HL-60 (cell line): Measurements from ENCODE around the gene GAS6.

ENCODE experiments used
- CTCF ChIP-seq: IDR thresholded peaks from one replicate; pipeline ENCODE4 v1.5.1; 2011; ENCODE audit warnings: low read length, control low read depth, inconsistent platforms; ENCODE audit not compliant: insufficient read depth
- GABPA ChIP-seq: IDR thresholded peaks from 2 replicates; pipeline ENCODE4 v1.6.1; 2012; ENCODE audit warnings: low read depth
- POLR2AphosphoS5 ChIP-seq: IDR thresholded peaks from 2 replicates; pipeline ENCODE4 v1.6.1; 2012; ENCODE audit warnings: low read depth
- TF ChIP-seq, protein P1 (sequence below): IDR thresholded peaks from 2 replicates; pipeline ENCODE4 v1.6.1; 2012; ENCODE audit warnings: low read depth; ENCODE audit not compliant: insufficient replicate concordance

- TF ChIP-seq, protein P1, sequence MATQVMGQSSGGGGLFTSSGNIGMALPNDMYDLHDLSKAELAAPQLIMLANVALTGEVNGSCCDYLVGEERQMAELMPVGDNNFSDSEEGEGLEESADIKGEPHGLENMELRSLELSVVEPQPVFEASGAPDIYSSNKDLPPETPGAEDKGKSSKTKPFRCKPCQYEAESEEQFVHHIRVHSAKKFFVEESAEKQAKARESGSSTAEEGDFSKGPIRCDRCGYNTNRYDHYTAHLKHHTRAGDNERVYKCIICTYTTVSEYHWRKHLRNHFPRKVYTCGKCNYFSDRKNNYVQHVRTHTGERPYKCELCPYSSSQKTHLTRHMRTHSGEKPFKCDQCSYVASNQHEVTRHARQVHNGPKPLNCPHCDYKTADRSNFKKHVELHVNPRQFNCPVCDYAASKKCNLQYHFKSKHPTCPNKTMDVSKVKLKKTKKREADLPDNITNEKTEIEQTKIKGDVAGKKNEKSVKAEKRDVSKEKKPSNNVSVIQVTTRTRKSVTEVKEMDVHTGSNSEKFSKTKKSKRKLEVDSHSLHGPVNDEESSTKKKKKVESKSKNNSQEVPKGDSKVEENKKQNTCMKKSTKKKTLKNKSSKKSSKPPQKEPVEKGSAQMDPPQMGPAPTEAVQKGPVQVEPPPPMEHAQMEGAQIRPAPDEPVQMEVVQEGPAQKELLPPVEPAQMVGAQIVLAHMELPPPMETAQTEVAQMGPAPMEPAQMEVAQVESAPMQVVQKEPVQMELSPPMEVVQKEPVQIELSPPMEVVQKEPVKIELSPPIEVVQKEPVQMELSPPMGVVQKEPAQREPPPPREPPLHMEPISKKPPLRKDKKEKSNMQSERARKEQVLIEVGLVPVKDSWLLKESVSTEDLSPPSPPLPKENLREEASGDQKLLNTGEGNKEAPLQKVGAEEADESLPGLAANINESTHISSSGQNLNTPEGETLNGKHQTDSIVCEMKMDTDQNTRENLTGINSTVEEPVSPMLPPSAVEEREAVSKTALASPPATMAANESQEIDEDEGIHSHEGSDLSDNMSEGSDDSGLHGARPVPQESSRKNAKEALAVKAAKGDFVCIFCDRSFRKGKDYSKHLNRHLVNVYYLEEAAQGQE: no peak
- TF ChIP-seq CTCF: no peak
- no peak for TF ChIP-seq GABPA
- no peak for TF ChIP-seq POLR2AphosphoS5
These were observed 28.2 kb downstream of the GAS6 start for GRCh38 chr13:113835461-113836270.
